Naive thymus-derived CD4-positive, alpha-beta T cell (primary cell): Measurements from ENCODE around the gene LRRC46. TPM values are rescaled to one million over a fixed set of nuclear protein-coding genes. Genes with fewer than 3 reads are reported as not detected.

Experiments
- ATAC-seq: fragments of 150-1000 bp; cut with Tn5 transposase; 2 replicates; pipeline ENCODE4 v1.10.0; 2021; ENCODE audit warnings: mild to moderate bottlenecking, moderate library complexity
- CTCF ChIA-PET: fragments of 350-600 bp; sonication (Branson Sonifier 250); formaldehyde crosslinking; loops from one replicate; lab custom pipeline; 2021; ENCODE audit warnings: antibody characterized with exemption; lab: Charles Lee
- POLR2A ChIA-PET: fragments of 350-600 bp; sonication (Branson Sonifier 250); formaldehyde crosslinking; loops from one replicate; lab custom pipeline; 2021; ENCODE audit warnings: antibody characterized with exemption, inconsistent platforms; lab: Charles Lee
- DNase-seq, 9 donors: peaks; one replicate each; pipeline versions ENCODE4 v3.0.0 to v3.0.0-alpha.2; 2020 to 2022; ENCODE audit warnings: mixed read lengths in 1 of 9
- H3K27ac ChIP-seq: one replicate; pipeline ENCODE4 v1.7.0; 2013; ENCODE audit warnings: mild to moderate bottlenecking, low read depth, low read length, moderate library complexity
- H3K27me3 ChIP-seq, 2 donors: one replicate each; pipeline ENCODE4 v1.7.0; 2013; ENCODE audit warnings: low read length in 2 of 2, mild to moderate bottlenecking in 2 of 2, moderate library complexity in 2 of 2; ENCODE audit not compliant: control insufficient read depth in 2 of 2, insufficient read depth in 2 of 2
- H3K36me3 ChIP-seq, 3 experiments: 1 replicate in 2 of 3; 2 replicates in 1 of 3; pipeline ENCODE4 v1.7.0; 2013; ENCODE audit warnings: low read length in 3 of 3, mild to moderate bottlenecking in 3 of 3, moderate library complexity in 1 of 3; ENCODE audit not compliant: insufficient read depth in 3 of 3, control insufficient read depth in 2 of 3
- H3K4me1 ChIP-seq, 2 donors: one replicate each; pipeline ENCODE4 v1.7.0; 2013; ENCODE audit warnings: low read length in 2 of 2, mild to moderate bottlenecking in 2 of 2, moderate library complexity in 1 of 2; ENCODE audit not compliant: control insufficient read depth in 2 of 2, insufficient read depth in 2 of 2
- H3K4me3 ChIP-seq: 2 replicates; pipeline ENCODE4 v1.7.0; 2013; ENCODE audit warnings: mild to moderate bottlenecking, low read length
- H3K9me3 ChIP-seq, 3 experiments: 1 replicate in 2 of 3; 2 replicates in 1 of 3; pipeline ENCODE4 v1.7.0; 2013; ENCODE audit warnings: low read length in 3 of 3; ENCODE audit not compliant: control insufficient read depth in 2 of 3
- H3K27ac Mint-ChIP-seq, 9 donors: one replicate each; pipeline ENCODE4 v1.8.0; 2020 to 2022; ENCODE audit warnings: mixed read lengths in 9 of 9, mild to moderate bottlenecking in 8 of 9, moderate library complexity in 5 of 9, inconsistent platforms in 2 of 9
- H3K27me3 Mint-ChIP-seq, 5 donors: one replicate each; pipeline ENCODE4 v1.8.0; 2021 to 2022; ENCODE audit warnings: mixed read lengths in 5 of 5, mild to moderate bottlenecking in 1 of 5
- H3K36me3 Mint-ChIP-seq, 5 donors: one replicate each; pipeline ENCODE4 v1.8.0; 2020 to 2022; ENCODE audit warnings: mixed read lengths in 5 of 5, mild to moderate bottlenecking in 3 of 5, inconsistent platforms in 1 of 5
- H3K4me1 Mint-ChIP-seq, 7 donors: one replicate each; pipeline ENCODE4 v1.8.0; 2020 to 2022; ENCODE audit warnings: mixed read lengths in 7 of 7, mild to moderate bottlenecking in 3 of 7, inconsistent platforms in 1 of 7
- H3K4me3 Mint-ChIP-seq, 10 donors: one replicate each; pipeline ENCODE4 v1.8.0; 2020 to 2022; ENCODE audit warnings: mild to moderate bottlenecking in 10 of 10, mixed read lengths in 10 of 10, moderate library complexity in 6 of 10, inconsistent platforms in 2 of 10
- H3K9me3 Mint-ChIP-seq, 11 donors: one replicate each; pipeline ENCODE4 v1.8.0; 2020 to 2022; ENCODE audit warnings: mixed read lengths in 11 of 11, mild to moderate bottlenecking in 4 of 11, inconsistent platforms in 1 of 11, moderate library complexity in 1 of 11
- intact Hi-C, 2 donors: fragments of 100-400 bp; cut with micrococcal nuclease; formaldehyde crosslinking; loops; one replicate each; pipeline ENCODE4 v1.15.1; 2023
- polyA plus RNA-seq, 2 donors: library from polyadenylated mRNA; unstranded; fragments of 300-500 nt; fragmentation: Illumina TruSeq; gene quantifications; one replicate each; pipeline ENCODE4 v1.2.3, GENCODE V29; 2021
- total RNA-seq, 6 experiments: library from RNA in 5 of 6; stranded (reverse) in 5 of 6; gene quantifications; 1 replicate in 5 of 6; 2 replicates in 1 of 6; pipeline ENCODE4 v1.2.3 and lab custom pipeline; 2021 to 2026

LRRC46 gene
- total and polyA plus RNA-seq, 7 experiments from 2014 or later, result 0.20 to 1.8 (median 1.2) TPM

GRCh38 chr17:47808036-47808829 lies 23.2 kb upstream of the LRRC46 start:
- ATAC-seq, result no peak
- Mint-ChIP-seq H3K27ac (peak overlapping the region in 1 of 9 donors; percentile 58), H3K4me1 (peaks cover 0 to 13% (median 3%) of the 10 kb centered on the region in 7 donors), H3K9me3 (no peaks in the 10 kb centered on the region), H3K4me3 (no peak overlapping the region), H3K27me3 (peaks cover 0 to 4% (median 0%) of the 10 kb centered on the region in 5 donors), H3K36me3 (peaks cover 5 to 41% (median 19%) of the 10 kb centered on the region in 5 donors)
- no peak overlapping the region for H3K4me3 ChIP-seq
- H3K36me3 ChIP-seq, result peaks cover 0 to 67% (median 4%) of the 10 kb centered on the region in 3 experiments
- peaks cover 0 to 5% of the 10 kb centered on the region in 2 donors for H3K4me1 ChIP-seq
- DNase-seq, result no peak
- ChIA-PET POLR2A (no interaction called here), CTCF (no interaction called here)
- H3K9me3 ChIP-seq, result no peaks in the 10 kb centered on the region
- no peak overlapping the region for H3K27ac ChIP-seq
- intact Hi-C loops, result no loop called here
- H3K27me3 ChIP-seq, result no peaks in the 10 kb centered on the region

- Histone ChIP-seq H3K9me3 (no peaks in the 10 kb centered on the region), H3K27ac (no peak overlapping the region), H3K4me1 (peaks cover 0 to 5% of the 10 kb centered on the region in 2 donors), H3K4me3 (no peak overlapping the region), H3K27me3 (no peaks in the 10 kb centered on the region), H3K36me3 (peaks cover 0 to 75% (median 4%) of the 10 kb centered on the region in 3 experiments)
- ATAC-seq (no peak), DNase-seq (no peak)
- intact Hi-C loops, result no loop called here
- peaks cover 0 to 13% (median 3%) of the 10 kb centered on the region in 7 donors for H3K4me1 Mint-ChIP-seq
- no peaks in the 10 kb centered on the region for H3K9me3 Mint-ChIP-seq
- H3K4me3 Mint-ChIP-seq, result no peak overlapping the region
- peaks cover 5 to 41% (median 19%) of the 10 kb centered on the region in 5 donors for H3K36me3 Mint-ChIP-seq
- peaks cover 0 to 4% (median 0%) of the 10 kb centered on the region in 5 donors for H3K27me3 Mint-ChIP-seq
- POLR2A ChIA-PET, result no interaction called here
- no peak overlapping the region for H3K27ac Mint-ChIP-seq
- CTCF ChIA-PET, result no interaction called here
Measured at GRCh38 chr17:47808830-47809480, 22.5 kb upstream of the LRRC46 start.

GRCh38 chr17:47810200-47810821 lies 21.2 kb upstream of the LRRC46 start:
- no peaks in the 10 kb centered on the region for H3K9me3 ChIP-seq
- H3K27me3 ChIP-seq, result no peaks in the 10 kb centered on the region
- H3K36me3 Mint-ChIP-seq, result peaks cover 8 to 46% (median 21%) of the 10 kb centered on the region in 5 donors
- no peak overlapping the region for H3K4me3 Mint-ChIP-seq
- ChIA-PET POLR2A (interaction anchor here (0.6 kb wide), 1 partner anchor 100 kb away, joined by 3 read pairs; no protein-coding TSS in a partner anchor), CTCF (interaction anchor here (0.7 kb wide), 1 partner anchor 316 kb away, joined by 3 read pairs; no protein-coding TSS in a partner anchor)
- ATAC-seq (peak; percentile 73), DNase-seq (no peak)
- peaks cover 2 to 88% (median 4%) of the 10 kb centered on the region in 3 experiments for H3K36me3 ChIP-seq
- H3K27me3 Mint-ChIP-seq, result no peaks in the 10 kb centered on the region
- no peak overlapping the region for H3K4me3 ChIP-seq
- peak overlapping the region in 3 of 9 donors; percentile 31 to 51 (median 32) for H3K27ac Mint-ChIP-seq
- H3K4me1 Mint-ChIP-seq, result peaks cover 0 to 13% (median 3%) of the 10 kb centered on the region in 7 donors
- peaks cover 0 to 5% of the 10 kb centered on the region in 2 donors for H3K4me1 ChIP-seq
- intact Hi-C loops, result no loop called here
- no peak overlapping the region for H3K27ac ChIP-seq
- no peaks in the 10 kb centered on the region for H3K9me3 Mint-ChIP-seq

- intact Hi-C loops, result no loop called here
- H3K4me1 Mint-ChIP-seq, result peaks cover 0 to 13% (median 3%) of the 10 kb centered on the region in 7 donors
- no peak for ATAC-seq
- peaks cover 4 to 96% (median 9%) of the 10 kb centered on the region in 3 experiments for H3K36me3 ChIP-seq
- H3K27me3 ChIP-seq, result no peaks in the 10 kb centered on the region
- CTCF ChIA-PET, result no interaction called here
- no peaks in the 10 kb centered on the region for H3K9me3 ChIP-seq
- no peak overlapping the region for H3K4me3 Mint-ChIP-seq
- no peak overlapping the region for H3K27ac ChIP-seq
- H3K4me3 ChIP-seq, result no peak overlapping the region
- H3K36me3 Mint-ChIP-seq, result peaks cover 8 to 50% (median 24%) of the 10 kb centered on the region in 5 donors
- peak overlapping the region in 3 of 9 donors; percentile 4 to 83 (median 18) for H3K27ac Mint-ChIP-seq
- no peak for DNase-seq
- peaks cover 0 to 5% of the 10 kb centered on the region in 2 donors for H3K4me1 ChIP-seq
- no peaks in the 10 kb centered on the region for H3K9me3 Mint-ChIP-seq
- no peaks in the 10 kb centered on the region for H3K27me3 Mint-ChIP-seq
- POLR2A ChIA-PET, result interaction anchor here (0.6 kb wide), 1 partner anchor 101 kb away, joined by 3 read pairs; no protein-coding TSS in a partner anchor
Measured at GRCh38 chr17:47810901-47811635, 20.4 kb upstream of the LRRC46 start.

GRCh38 chr17:47811709-47812108 lies 19.8 kb upstream of the LRRC46 start:
- Mint-ChIP-seq H3K9me3 (no peaks in the 10 kb centered on the region), H3K4me1 (peaks cover 0 to 13% (median 3%) of the 10 kb centered on the region in 7 donors), H3K27ac (peak overlapping the region in 2 of 9 donors; percentile 26 to 83), H3K4me3 (no peak overlapping the region), H3K27me3 (no peaks in the 10 kb centered on the region), H3K36me3 (peaks cover 8 to 50% (median 24%) of the 10 kb centered on the region in 5 donors)
- no peak for ATAC-seq
- no peak for DNase-seq
- H3K9me3 ChIP-seq, result no peaks in the 10 kb centered on the region
- intact Hi-C loops, result no loop called here
- POLR2A ChIA-PET, result no interaction called here
- H3K4me3 ChIP-seq, result no peak overlapping the region
- no peak overlapping the region for H3K27ac ChIP-seq
- CTCF ChIA-PET, result no interaction called here
- no peaks in the 10 kb centered on the region for H3K27me3 ChIP-seq
- H3K4me1 ChIP-seq, result peaks cover 0 to 5% of the 10 kb centered on the region in 2 donors
- peaks cover 9 to 100% (median 10%) of the 10 kb centered on the region in 3 experiments for H3K36me3 ChIP-seq
